ENCODE data around the gene LPP. TPM values are rescaled to one million over a fixed set of nuclear protein-coding genes. Genes with fewer than 3 reads are reported as not detected.
"Not testable (repeated sequence)": the region's sequence is repeated elsewhere in the genome, so short reads cannot be mapped to it uniquely, and the experiment has no call there.

LPP gene
- total RNA-seq, 1 donor from 2014 or later, result 97.4 TPM

DNA sequence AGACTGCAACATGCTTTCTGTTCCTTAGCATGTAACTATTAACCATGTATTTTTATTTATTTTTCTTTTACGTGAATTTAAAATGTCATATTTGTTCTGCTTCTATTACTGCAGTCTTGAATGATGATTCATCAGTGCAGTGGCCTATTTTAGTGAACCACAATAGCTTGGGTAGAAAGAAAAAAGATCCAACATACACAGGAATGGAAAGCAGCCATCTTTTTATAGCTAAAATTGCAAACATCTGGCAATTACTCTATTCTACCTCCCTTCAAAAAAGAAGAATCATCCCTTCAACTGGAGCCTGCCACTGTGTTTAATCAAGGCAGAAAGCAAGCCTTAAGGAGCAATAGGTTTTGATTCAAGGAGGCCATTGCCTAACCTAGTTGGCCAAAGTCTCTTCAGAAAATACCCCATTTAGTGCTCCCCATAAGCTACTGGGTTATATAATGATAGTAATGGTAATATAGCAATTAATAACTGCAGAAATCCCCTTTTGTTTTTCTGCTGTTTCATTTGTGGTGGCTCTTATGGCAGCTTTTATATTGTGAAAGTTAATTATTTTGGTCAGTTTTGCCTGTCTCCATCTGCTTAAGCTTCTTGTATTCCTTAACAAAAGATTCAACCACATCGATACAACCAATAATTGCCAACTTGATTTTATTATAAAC is 267.3 kb downstream of the LPP start:
- intact Hi-C loops (cut with micrococcal nuclease), result no loop called here

DNA sequence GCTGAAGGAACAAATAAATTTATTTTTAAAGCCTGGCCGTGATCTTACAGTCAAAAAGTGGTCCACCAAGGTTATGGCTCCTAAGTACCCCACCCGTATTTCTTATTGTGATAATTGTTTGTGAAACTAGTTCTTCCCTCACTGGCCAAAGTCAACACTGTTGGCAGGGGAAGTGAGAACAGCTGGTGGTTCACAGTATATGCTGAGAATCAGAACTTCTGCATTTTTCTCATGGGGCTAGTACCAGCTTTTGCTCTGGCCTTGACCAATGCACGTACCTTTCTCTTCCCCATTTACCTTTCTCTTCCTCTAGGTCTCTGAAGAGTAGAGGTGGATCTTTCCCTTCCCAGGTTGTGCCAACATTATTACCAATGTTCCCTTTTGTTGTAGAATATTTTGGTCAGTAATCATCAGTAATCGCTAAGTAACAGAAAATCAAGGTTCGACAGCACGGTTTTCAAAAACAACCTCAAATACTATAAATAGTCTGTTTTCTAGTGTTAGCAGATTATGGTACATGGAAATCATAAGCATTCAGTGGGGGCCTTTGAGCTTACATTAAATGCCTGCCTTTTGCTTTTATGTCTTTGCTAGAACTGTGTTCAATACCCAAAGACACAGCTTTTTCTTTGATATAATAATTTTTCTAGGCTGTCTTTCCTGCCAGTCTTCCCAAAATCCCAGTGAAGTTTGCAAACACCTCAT is 268.0 kb downstream of the LPP start:
- Histone ChIP-seq H3K9me3 (replicated peaks) (peaks cover 29% of the 10 kb centered on the region), H3K27ac (replicated peaks) (peak overlapping the region; percentile 28), H3K4me1 (peaks cover 27% of the 10 kb centered on the region), H3K36me3 (no peaks in the 10 kb centered on the region), H3K4me3 (no peak overlapping the region), H3K27me3 (ENCODE audit: low read depth) (no peaks in the 10 kb centered on the region)
- TF ChIP-seq, protein P1, sequence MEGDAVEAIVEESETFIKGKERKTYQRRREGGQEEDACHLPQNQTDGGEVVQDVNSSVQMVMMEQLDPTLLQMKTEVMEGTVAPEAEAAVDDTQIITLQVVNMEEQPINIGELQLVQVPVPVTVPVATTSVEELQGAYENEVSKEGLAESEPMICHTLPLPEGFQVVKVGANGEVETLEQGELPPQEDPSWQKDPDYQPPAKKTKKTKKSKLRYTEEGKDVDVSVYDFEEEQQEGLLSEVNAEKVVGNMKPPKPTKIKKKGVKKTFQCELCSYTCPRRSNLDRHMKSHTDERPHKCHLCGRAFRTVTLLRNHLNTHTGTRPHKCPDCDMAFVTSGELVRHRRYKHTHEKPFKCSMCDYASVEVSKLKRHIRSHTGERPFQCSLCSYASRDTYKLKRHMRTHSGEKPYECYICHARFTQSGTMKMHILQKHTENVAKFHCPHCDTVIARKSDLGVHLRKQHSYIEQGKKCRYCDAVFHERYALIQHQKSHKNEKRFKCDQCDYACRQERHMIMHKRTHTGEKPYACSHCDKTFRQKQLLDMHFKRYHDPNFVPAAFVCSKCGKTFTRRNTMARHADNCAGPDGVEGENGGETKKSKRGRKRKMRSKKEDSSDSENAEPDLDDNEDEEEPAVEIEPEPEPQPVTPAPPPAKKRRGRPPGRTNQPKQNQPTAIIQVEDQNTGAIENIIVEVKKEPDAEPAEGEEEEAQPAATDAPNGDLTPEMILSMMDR (IDR thresholded peaks at IDR 0.05; ENCODE audit: borderline replicate concordance), result no peak
- intact Hi-C loops (cut with micrococcal nuclease), result no loop called here
- DNase-seq, result no peak

More for the DNA sequence above, 267.3 kb downstream of the LPP start:
- TF ChIP-seq, protein P1 (IDR thresholded peaks at IDR 0.05; ENCODE audit: borderline replicate concordance), result no peak
- Histone ChIP-seq H3K36me3 (no peaks in the 10 kb centered on the region), H3K27me3 (ENCODE audit: low read depth) (no peaks in the 10 kb centered on the region), H3K9me3 (replicated peaks) (peaks cover 24% of the 10 kb centered on the region), H3K4me3 (no peak overlapping the region), H3K4me1 (peaks cover 30% of the 10 kb centered on the region), H3K27ac (replicated peaks) (peak overlapping the region; percentile 28)
- DNase-seq, result no peak

DNA sequence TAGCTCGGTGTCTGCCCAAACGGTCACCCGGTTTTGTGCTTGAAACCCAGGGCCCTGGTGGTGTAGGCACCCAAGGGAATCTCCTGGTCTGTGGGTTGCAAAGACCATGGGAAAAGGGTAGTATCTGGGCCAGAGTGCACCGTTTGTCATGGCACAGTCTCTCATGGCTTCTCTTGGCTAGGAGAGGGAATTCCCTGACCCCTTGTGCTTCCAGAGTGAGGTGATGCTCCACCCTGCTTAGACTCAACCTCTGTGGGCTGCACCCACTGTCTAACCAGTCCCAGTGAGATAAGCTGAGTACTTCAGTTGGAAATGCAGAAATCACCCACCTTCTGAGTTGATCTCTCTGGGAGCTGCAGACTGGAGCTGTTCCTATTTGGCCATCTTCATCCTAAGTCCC is 274.0 kb downstream of the LPP start:
- intact Hi-C loops (cut with micrococcal nuclease), result not testable (repeated sequence)

DNA sequence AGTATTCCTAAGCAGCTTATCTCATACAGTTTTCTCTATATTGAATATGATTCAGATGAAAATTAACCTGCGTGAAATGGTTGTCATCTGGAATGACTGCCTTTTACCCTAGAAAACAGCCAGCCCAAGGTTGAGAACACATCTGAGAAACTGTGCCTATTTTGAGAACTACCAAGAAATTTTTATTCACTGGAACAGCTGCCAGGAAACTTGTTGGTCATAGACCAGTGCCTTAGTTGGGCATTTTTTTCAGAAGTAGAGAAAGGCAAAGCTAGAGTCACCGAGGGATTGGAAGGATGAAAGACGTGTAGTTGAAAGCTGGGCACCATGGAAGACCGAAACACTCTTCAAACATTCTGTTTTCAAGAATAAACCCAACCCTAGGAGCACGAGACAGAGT is 277.1 kb downstream of the LPP start:
- H3K9me3 ChIP-seq (replicated peaks), result peaks cover 5% of the 10 kb centered on the region
- H3K36me3 ChIP-seq, result no peaks in the 10 kb centered on the region
- H3K27ac ChIP-seq (replicated peaks), result peak overlapping the region; percentile 14
- H3K27me3 ChIP-seq (ENCODE audit: low read depth), result no peaks in the 10 kb centered on the region
- TF ChIP-seq, protein P1 (IDR thresholded peaks at IDR 0.05; ENCODE audit: borderline replicate concordance), result no peak
- DNase-seq, result no peak
- intact Hi-C loops (cut with micrococcal nuclease), result no loop called here
- no peak overlapping the region for H3K4me3 ChIP-seq
- peaks cover 38% of the 10 kb centered on the region for H3K4me1 ChIP-seq

More for the DNA sequence above, 274.0 kb downstream of the LPP start:
- not testable (repeated sequence) for H3K36me3 ChIP-seq; H3K27ac ChIP-seq (replicated peaks); DNase-seq; H3K4me3 ChIP-seq; H3K27me3 ChIP-seq (ENCODE audit: low read depth)
- Histone ChIP-seq H3K9me3 (replicated peaks) (peaks cover 15% of the 10 kb centered on the region), H3K4me1 (peaks cover 27% of the 10 kb centered on the region)

DNA sequence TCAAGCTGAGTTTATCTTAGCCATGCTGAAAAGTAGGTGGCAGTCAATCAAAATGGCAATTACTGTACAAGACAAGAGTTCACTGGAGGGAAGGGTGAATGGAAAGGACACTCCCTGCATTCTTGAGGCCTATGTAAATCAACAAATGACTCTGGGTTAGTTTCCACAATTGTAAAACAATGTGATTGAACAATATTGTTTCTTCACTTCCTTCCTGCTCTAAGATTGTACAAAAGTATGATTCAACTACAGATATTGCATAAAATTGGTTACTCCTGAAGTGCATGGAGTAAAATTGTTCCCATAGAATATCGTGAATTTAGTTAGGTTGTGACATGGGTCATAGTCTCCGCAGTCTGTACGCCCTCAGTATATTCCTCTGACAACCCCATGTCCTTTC is 277.6 kb downstream of the LPP start:
- no peaks in the 10 kb centered on the region for H3K27me3 ChIP-seq (ENCODE audit: low read depth)
- H3K4me1 ChIP-seq, result peaks cover 38% of the 10 kb centered on the region
- H3K9me3 ChIP-seq (replicated peaks), result peaks cover 3% of the 10 kb centered on the region
- TF ChIP-seq, protein P1 (IDR thresholded peaks at IDR 0.05; ENCODE audit: borderline replicate concordance), result no peak
- intact Hi-C loops (cut with micrococcal nuclease), result no loop called here
- no peak for DNase-seq
- H3K27ac ChIP-seq (replicated peaks), result peak overlapping the region; percentile 14
- H3K4me3 ChIP-seq, result no peak overlapping the region
- H3K36me3 ChIP-seq, result no peaks in the 10 kb centered on the region
